ENCODE results near the gene KANSL1.

DNA sequence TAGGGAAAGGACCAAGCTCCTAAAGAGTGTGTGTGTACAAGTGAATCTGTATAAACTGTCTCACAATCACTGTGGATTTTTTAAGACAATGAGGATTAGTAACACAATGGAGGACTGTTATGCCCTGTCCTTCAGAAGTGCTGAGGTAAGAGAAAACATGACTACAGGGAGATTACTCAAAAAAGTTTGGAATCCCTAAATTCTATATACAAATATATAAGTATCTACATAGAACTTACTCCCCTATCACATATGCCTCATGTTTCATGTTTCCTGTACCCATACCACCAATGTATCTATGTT lies 112.3 kb downstream of the KANSL1 start:
- TF ChIP-seq CTCF (IDR thresholded peaks at IDR 0.05) (no peak), EP300 (IDR thresholded peaks at IDR 0.05) (no peak)
